Activated CD8-positive, alpha-beta memory T cell treated with anti-CD3 and anti-CD28 coated beads for 1 hour (primary cell): ENCODE data around the gene CCDC88A.
A peak's percentile ranks its signal among the peaks of the same experiment; 100 is the strongest.
"Not testable (repeated sequence)": the region's sequence is repeated elsewhere in the genome, so short reads cannot be mapped to it uniquely, and the experiment has no call there.

Experiments used
- DNase-seq, 2 donors: peaks; one replicate each; pipeline ENCODE4 v3.0.0-alpha.2; 2020; ENCODE audit warnings: low read depth in 1 of 2; ENCODE audit errors: extremely low read depth in 1 of 2

The CCDC88A gene, protein sequence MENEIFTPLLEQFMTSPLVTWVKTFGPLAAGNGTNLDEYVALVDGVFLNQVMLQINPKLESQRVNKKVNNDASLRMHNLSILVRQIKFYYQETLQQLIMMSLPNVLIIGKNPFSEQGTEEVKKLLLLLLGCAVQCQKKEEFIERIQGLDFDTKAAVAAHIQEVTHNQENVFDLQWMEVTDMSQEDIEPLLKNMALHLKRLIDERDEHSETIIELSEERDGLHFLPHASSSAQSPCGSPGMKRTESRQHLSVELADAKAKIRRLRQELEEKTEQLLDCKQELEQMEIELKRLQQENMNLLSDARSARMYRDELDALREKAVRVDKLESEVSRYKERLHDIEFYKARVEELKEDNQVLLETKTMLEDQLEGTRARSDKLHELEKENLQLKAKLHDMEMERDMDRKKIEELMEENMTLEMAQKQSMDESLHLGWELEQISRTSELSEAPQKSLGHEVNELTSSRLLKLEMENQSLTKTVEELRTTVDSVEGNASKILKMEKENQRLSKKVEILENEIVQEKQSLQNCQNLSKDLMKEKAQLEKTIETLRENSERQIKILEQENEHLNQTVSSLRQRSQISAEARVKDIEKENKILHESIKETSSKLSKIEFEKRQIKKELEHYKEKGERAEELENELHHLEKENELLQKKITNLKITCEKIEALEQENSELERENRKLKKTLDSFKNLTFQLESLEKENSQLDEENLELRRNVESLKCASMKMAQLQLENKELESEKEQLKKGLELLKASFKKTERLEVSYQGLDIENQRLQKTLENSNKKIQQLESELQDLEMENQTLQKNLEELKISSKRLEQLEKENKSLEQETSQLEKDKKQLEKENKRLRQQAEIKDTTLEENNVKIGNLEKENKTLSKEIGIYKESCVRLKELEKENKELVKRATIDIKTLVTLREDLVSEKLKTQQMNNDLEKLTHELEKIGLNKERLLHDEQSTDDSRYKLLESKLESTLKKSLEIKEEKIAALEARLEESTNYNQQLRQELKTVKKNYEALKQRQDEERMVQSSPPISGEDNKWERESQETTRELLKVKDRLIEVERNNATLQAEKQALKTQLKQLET (N-terminal part only)

GRCh38 chr2:55419679-55420438, at the start of gene CCDC88A:
TSS of gene CCDC88A (minus strand) at chr2:55419856. CDS start at chr2:55419079, 777 bp downstream.
- DNase-seq: peak; percentile 72

DNA sequence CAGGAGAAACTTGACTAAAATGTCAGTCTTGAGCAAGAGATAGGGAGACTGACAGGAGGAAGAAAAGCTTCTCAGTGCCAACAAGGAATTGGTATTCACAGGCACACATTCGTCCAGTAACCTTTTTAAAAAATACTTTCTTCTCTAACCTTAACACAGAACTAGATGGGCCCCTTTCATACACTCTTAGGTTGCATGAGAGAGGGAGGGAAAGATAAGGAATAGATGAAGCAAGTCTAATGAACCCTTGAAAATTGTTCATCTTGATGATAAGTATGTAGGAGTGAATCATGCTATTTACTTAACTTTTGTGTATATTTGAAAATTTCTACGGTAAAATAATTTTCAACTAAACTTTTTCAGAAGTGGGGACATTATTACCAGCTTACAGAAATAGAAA, 42.0 kb upstream of the CCDC88A start:
- no peak for DNase-seq

DNA sequence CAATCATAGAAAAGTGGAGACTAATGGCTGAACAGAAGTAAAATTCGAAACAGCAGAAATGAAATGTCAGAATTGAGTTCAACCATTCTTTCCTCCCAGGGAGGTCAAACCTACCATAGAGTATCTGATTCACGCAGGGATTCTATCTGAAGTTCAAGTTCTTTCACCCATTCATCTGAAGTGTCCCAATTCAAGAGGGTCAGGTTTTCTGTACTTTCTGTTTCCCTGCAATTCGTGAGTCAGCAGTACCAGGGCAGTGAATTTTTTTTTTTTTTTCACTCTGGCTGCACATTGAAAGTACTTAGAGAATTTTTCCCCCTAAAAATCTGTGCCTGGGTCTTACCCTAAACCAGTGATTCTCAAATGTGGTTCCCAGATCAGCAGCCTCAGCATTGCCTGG, 40.9 kb upstream of the CCDC88A start:
- no peak for DNase-seq

DNA sequence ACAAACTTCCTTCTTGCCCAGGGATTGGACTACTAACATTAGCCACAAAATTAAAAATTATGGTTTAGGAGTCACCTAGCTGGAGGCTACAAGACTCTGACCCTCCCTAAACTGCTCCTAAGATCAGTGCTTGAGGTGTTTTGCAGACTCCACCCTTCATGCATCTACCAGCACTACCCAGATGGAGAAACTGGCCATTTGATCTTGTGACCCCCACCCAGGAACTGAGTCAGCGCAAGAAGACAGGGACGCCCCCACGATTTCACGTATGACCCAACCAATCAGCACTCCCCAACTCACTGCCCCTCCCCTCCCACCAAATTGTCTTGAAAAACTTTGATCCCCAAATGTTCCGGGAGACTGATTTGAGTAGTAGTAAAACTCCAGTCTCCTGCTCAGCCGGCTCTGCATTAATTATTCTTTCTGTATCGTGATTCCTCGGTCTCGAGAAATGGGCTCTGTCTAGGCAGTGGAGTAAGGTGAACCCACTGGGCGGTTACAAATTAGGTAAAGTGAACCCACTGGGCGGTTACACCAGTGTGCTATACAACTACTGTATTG, 40.1 kb upstream of the CCDC88A start:
- DNase-seq: no peak

DNA sequence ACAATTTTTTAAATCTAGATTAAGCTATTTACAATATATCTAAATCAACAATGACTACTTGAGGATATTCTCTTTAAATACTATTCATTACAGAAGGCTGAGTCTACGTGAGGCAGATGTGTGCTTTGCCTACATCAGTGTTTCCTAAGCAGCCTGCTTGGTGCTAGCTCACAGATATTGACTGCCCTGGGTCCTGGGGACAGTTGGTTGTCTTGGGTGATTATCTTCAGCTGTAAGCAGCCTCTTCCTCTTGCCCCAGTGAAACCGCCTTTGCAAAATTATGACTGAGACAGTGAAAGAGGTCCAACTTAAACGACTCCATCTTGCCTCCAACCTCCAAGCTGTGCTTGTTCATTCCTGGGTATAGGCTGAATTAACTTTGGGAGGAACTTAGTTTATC, 39.6 kb upstream of the CCDC88A start:
- no peak for DNase-seq

DNA sequence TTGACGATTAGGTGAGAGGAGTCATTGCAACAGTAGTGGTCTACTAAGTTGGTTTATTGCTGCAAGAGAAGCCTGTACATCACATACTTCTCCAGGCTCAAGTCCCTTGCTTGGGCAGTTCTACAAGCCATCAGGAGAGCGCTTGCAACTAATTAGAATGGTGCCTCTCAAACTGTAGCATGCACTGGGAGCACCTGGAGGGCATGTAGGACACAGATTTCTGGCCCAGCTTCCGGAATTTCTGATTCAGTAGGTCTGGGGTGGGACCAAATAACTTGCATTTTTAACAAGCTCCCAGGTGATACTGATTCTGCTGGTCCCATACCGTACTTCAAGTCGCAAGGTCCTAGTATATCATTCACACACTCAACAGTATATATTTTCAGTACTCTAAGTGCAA, 34.5 kb upstream of the CCDC88A start:
- no peak for DNase-seq

GRCh38 chr2:55452879-55453278, 33.2 kb upstream of the CCDC88A start:
- DNase-seq: no peak

DNA sequence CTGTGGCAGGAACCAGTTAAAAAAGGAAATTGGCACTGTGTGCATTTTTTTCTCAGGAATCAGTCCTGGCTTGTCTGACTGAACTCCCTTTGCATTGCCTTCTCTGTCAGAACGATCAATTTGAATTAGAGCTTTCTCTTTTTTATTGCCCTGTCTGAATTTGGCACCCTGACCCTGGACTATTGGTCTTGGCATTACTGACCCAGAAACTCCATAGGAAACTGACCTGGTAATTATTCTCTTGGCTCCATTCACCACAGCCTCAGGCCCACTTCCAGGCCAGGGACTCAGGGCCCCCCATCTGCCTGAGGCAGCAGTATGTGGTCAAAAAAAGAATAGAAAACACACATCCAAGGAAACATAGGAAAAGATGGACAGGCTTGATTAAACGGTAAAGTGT, 32.0 kb upstream of the CCDC88A start:
- DNase-seq: no peak

- not testable (repeated sequence) for DNase-seq
These were observed 30.4 kb upstream of the CCDC88A start for GRCh38 chr2:55450014-55450413.

- DNase-seq: not testable (repeated sequence)
These were observed 22.5 kb upstream of the CCDC88A start for GRCh38 chr2:55442045-55442760.

DNA sequence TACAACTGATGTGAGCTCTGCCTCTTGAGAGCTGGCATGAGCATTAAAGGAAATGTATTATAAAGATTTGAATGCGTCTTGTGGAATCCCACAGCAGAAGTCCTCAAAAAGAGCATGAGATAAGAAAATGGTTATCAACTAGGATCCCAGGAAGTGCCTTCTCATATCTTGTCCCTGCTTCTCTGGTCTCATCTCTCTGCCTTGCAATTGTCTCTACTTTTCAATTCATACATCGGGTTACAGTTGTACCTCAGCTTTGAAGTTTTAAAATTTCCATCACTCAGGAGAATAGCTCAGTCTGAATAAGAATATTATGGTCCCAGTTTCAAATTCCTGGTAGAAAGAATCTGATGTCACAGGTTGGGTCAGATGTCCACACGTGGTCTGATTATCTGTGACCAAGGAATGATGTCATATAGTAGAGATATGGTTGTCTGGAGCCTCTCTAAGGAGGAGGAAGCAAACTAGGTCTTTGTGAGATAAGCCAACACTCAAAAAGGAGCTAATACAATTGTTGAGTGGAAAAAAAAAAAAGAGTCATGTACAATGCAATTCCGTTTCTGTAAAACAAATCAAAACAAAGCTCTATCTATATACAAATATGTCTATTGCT, 21.7 kb upstream of the CCDC88A start:
- no peak for DNase-seq

GRCh38 chr2:55439101-55439397, 19.4 kb upstream of the CCDC88A start:
- DNase-seq: no peak

GRCh38 chr2:55438391-55439100, 18.9 kb upstream of the CCDC88A start:
- DNase-seq: no peak

DNA sequence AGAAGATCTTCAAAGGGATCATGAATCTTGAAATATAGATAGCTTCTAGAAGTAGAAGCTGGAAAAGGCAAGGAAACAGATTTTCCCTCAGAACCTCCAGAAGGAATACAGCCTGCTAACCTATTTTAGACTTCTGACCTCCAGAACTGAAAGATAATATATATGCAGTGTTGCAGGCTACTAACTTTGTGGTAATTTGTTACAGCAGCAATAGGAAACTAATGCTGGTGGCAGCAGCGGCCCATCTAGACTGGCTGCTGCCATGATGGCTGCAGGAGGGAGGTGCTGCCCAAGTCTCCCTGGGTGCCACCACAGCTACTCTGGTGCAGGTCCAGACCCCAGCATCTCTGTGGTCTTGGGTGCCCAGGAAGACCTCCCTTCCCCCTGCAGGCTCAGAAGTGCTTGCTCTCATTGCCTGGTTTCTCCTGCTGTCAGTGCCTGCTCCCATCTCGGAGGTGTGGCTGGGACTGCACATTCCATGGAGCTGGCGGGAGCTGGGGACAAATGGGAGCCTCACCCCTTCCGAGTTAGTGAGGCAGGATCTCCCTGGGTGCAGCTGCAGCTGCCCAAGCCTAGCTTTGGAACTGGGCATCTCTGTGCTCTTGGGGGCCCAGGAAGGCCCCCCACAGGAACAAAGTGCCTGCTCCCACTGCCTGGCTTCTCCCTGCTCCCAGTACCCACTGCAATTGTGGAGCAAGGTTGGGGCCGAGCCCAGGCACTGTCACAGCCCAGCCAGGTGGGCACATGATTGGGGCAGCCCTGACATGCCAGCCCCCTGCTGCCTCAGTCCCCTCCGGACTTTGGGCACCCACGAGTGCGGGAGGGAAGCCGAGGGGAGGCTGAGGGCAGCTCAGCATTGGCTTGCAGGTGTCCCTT, 18.1 kb upstream of the CCDC88A start:
- no peak for DNase-seq

GRCh38 chr2:55431982-55432627, 12.4 kb upstream of the CCDC88A start:
- DNase-seq: no peak

DNA sequence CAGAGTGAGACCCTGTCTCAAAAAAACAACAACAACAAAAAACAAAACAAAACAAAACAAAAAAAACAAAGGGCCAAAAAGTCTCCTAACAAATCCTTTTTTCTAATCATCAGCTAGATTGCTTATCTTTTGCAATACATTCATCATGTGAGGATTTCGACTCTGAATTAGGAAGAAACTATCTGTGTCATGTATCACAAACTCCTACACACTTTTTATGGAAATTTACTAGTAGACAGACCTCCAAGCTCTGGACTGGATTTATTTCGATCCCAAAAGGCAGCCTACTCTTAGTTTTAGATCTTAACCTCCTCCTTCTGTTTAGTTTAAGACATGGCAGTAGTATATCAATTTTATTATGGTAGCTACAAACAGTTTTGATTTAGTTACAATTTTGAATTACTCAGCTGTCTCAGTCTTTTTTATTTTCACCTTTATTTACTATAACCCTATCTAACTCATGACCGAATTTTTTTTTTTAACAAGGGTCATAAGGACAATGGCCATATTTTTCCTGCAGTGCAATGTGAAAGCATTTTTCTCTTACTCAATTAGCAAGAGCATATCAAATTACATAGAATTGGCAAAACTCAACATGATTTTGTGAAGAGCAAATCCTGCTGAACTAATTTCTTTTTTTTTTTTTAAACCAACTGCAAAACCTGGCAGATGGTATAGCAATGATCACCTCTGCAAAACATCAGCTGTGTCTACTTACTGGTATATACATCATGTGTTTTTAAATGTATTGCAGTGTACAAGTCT, 10.7 kb upstream of the CCDC88A start:
- no peak for DNase-seq

DNA sequence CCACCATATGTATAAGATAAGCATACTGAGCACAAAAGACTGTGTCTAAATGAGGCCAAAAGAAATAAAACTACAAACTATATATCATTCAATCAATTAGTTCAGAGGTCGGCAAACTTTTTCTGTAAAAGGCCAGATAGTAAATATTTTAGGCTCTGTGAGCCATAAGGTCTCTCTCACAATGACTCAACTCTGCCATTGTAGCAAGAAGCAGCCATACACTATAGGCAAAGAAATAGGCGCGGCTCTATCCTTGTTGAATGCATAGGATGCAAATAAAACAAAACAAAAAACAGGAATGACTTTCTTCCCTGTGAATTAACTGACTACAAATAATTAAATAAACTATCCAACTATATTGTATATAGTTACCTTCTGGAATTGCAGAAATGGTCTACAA, 8.6 kb upstream of the CCDC88A start:
- DNase-seq: no peak
